Activated T-helper 9 cell treated with anti-CD3 and anti-CD28 coated beads, Interleukin-2, amount 50 U/mL, for 16 hours (primary cell): ENCODE data around the gene TAOK2.
"Not testable (repeated sequence)": the region's sequence is repeated elsewhere in the genome, so short reads cannot be mapped to it uniquely, and the experiment has no call there.

ENCODE experiments used
- DNase-seq: peaks from one replicate; pipeline ENCODE4 v3.0.0-alpha.2; 2020; ENCODE audit warnings: low read depth

TAOK2 gene

GRCh38 chr16:30004424-30004776, 30.7 kb downstream of the TAOK2 start:
- DNase-seq: no peak

- DNase-seq: no peak
Measured at GRCh38 chr16:30004811-30005242, 31.2 kb downstream of the TAOK2 start.

- DNase-seq: no peak
Measured at GRCh38 chr16:30005341-30006094, 31.9 kb downstream of the TAOK2 start.

GRCh38 chr16:30006095-30006473, 32.4 kb downstream of the TAOK2 start:
- DNase-seq: no peak

- no peak for DNase-seq
Measured at GRCh38 chr16:30006659-30007377, 33.1 kb downstream of the TAOK2 start.

- DNase-seq: no peak
Measured at GRCh38 chr16:30007378-30007895, 33.8 kb downstream of the TAOK2 start.

- no peak for DNase-seq
Measured at GRCh38 chr16:30009085-30009862, 35.6 kb downstream of the TAOK2 start.

- no peak for DNase-seq
Measured at GRCh38 chr16:30009990-30010843, 36.5 kb downstream of the TAOK2 start.

- DNase-seq: no peak
Measured at GRCh38 chr16:30010844-30011713, 37.4 kb downstream of the TAOK2 start, which contains the start of gene DOC2A. Gene DOC2A, minus strand, starts transcription at chr16:30011027. Its CDS starts 805 bp downstream, at chr16:30010222.

- DNase-seq: no peak
Measured at GRCh38 chr16:30011714-30012504, 38.2 kb downstream of the TAOK2 start.

- not testable (repeated sequence) for DNase-seq
Measured at GRCh38 chr16:30012598-30012997, 38.9 kb downstream of the TAOK2 start.

- DNase-seq: not testable (repeated sequence)
Measured at GRCh38 chr16:30015450-30015849, 41.8 kb downstream of the TAOK2 start.

GRCh38 chr16:30016555-30017276, 43.0 kb downstream of the TAOK2 start:
- no peak for DNase-seq

GRCh38 chr16:30017277-30017656, 43.6 kb downstream of the TAOK2 start:
- DNase-seq: no peak

- DNase-seq: not testable (repeated sequence)
Measured at GRCh38 chr16:30017937-30018336, 44.3 kb downstream of the TAOK2 start.

GRCh38 chr16:30018731-30019158, 45.1 kb downstream of the TAOK2 start:
- no peak for DNase-seq

GRCh38 chr16:30022887-30023286, 49.2 kb downstream of the TAOK2 start, which contains the start of gene C16orf92:
Gene C16orf92, plus strand, starts transcription at chr16:30023198. Its CDS starts 143 bp downstream, at chr16:30023341.
- DNase-seq: no peak

- no peak for DNase-seq
Measured at GRCh38 chr16:30023586-30023985, 49.9 kb downstream of the TAOK2 start.

GRCh38 chr16:30024451-30024850, 50.8 kb downstream of the TAOK2 start:
- DNase-seq: no peak
